Lung (tissue), 16 donors: ENCODE results near the gene KRTAP10-1. TPM values are rescaled to one million over a fixed set of nuclear protein-coding genes. Genes with fewer than 3 reads are reported as not detected.

Experiments used
- ATAC-seq: fragments of 200-7000 bp; cut with Tn5 transposase; one replicate; pipeline ENCODE4 v1.9.1; 2020; ENCODE audit warnings: moderate number of reproducible peaks; ENCODE audit not compliant: insufficient read depth, low FRiP score
- DNase-seq, 3 donors: peaks; one replicate each; pipeline ENCODE4 v3.0.0-alpha.2; 2013 to 2017
- H3K27ac ChIP-seq, 2 donors: one replicate each; pipeline ENCODE4 v1.5.1; 2013; ENCODE audit warnings: mild to moderate bottlenecking in 2 of 2, moderate library complexity in 2 of 2, control low read depth in 1 of 2, inconsistent platforms in 1 of 2, low read depth in 1 of 2, low read length in 1 of 2
- H3K27me3 ChIP-seq, 3 donors: one replicate each; pipeline ENCODE4 v1.5.1; 2013; ENCODE audit warnings: low read length in 2 of 3; ENCODE audit not compliant: control insufficient read depth in 3 of 3, insufficient read depth in 3 of 3
- H3K36me3 ChIP-seq, 4 donors: one replicate each; pipeline ENCODE4 v1.5.1; 2013; ENCODE audit warnings: low read length in 4 of 4, mild to moderate bottlenecking in 1 of 4, moderate library complexity in 1 of 4; ENCODE audit not compliant: control insufficient read depth in 4 of 4, insufficient read depth in 4 of 4
- H3K4me1 ChIP-seq, 5 donors: one replicate each; pipeline ENCODE4 v1.5.1; 2013; ENCODE audit warnings: low read length in 5 of 5, mild to moderate bottlenecking in 2 of 5, moderate library complexity in 1 of 5; ENCODE audit not compliant: control insufficient read depth in 5 of 5, insufficient read depth in 5 of 5
- H3K4me3 ChIP-seq: one replicate; pipeline ENCODE4 v1.5.1; 2013; ENCODE audit warnings: mild to moderate bottlenecking, control low read depth, moderate library complexity
- H3K9ac ChIP-seq, 2 donors: one replicate each; pipeline ENCODE4 v1.5.1; 2013; ENCODE audit warnings: low read length in 2 of 2, control low read depth in 1 of 2; ENCODE audit not compliant: insufficient read depth in 1 of 2
- H3K9me3 ChIP-seq, 4 donors: one replicate each; pipeline ENCODE4 v1.5.1; 2013; ENCODE audit warnings: low read length in 3 of 4, mild to moderate bottlenecking in 1 of 4, moderate library complexity in 1 of 4; ENCODE audit not compliant: control insufficient read depth in 4 of 4, insufficient read depth in 3 of 4
- CTCF ChIP-seq: IDR thresholded peaks from 2 replicates; pipeline ENCODE4 v1.5.1; 2012; ENCODE audit warnings: mild to moderate bottlenecking; ENCODE audit errors: control extremely low read depth, extremely low read depth
- WGBS, 2 donors: extraction: QIAGEN DNeasy Blood & Tissue Kit; methylation state at CpG; one replicate each; pipeline ENCODE4 v1.1.7; 2013; 5-methylcytosine and 5-hydroxymethylcytosine counted together
- long read RNA-seq, 5 donors: transcript quantifications; one replicate each; lab custom pipeline, GENCODE V29; 2026
- polyA plus RNA-seq, 2 donors: library from polyadenylated mRNA; stranded (reverse); fragments of 200-250 nt; gene quantifications; one replicate each; pipeline ENCODE4 v1.2.1, GENCODE V29; 2013
- total RNA-seq, 2 donors: library from RNA; depleted of rRNA in 1 of 2; stranded (reverse); fragments of >200 nt in 1 of 2; gene quantifications; one replicate each; pipeline ENCODE4 v1.2.1, GENCODE V29; 2014 to 2021
- donor health status: control.
- donor health status: control.
- donor health status: Bipolar disorder and iron deficiency.
- donor health status: healthy.
- donor health status: DM: yes; HTN: yes; CAD: no.

Gene KRTAP10-1
- not detected for total RNA-seq
- polyA plus RNA-seq = not detected
- long read RNA-seq, donor 1 = 0 reads
- long read RNA-seq, donor 2 = 0 reads
- long read RNA-seq, donor 3 = 0 reads
- long read RNA-seq, donor 4 = 0 reads
- long read RNA-seq, donor 5 = 0 reads

GRCh38 chr21:44539991-44540666 lies at the start of gene KRTAP10-1:
TSS of gene KRTAP10-1 (minus strand) at chr21:44540195. CDS start at chr21:44540150, 45 bp downstream.
- TF ChIP-seq CTCF = no peak
- ATAC-seq (no peak), DNase-seq (peak in 1 of 3 donors; percentile 7)

GRCh38 chr21:44589094-44589493 lies 49.1 kb upstream of the KRTAP10-1 start:
- DNase-seq (no peak), ATAC-seq (no peak)
- H3K27ac ChIP-seq = no peak overlapping the region
- peaks cover 0 to 2% (median under 1%) of the 10 kb centered on the region in 3 donors for H3K27me3 ChIP-seq
- peaks cover 0 to 8% (median 0%) of the 10 kb centered on the region in 5 donors for H3K4me1 ChIP-seq
- no peak for TF ChIP-seq CTCF
- WGBS, 2 donors = 96 to 100% methylated on average over 2 of the region's 2 CpGs
- no peak overlapping the region for H3K4me3 ChIP-seq
- no peak overlapping the region for H3K9ac ChIP-seq
- no peaks in the 10 kb centered on the region for H3K36me3 ChIP-seq
- peaks cover 0 to 6% (median 0%) of the 10 kb centered on the region in 4 donors for H3K9me3 ChIP-seq

More at GRCh38 chr21:44539991-44540666, at the start of gene KRTAP10-1:
- Histone ChIP-seq H3K4me1 (no peaks in the 10 kb centered on the region), H3K27me3 (no peaks in the 10 kb centered on the region), H3K36me3 (no peaks in the 10 kb centered on the region), H3K27ac (no peak within 1 kb of the TSS), H3K9me3 (peaks cover 0 to 9% (median 1%) of the 10 kb centered on the region in 4 donors), H3K4me3 (no peak within 1 kb of the TSS), H3K9ac (no peak within 1 kb of the TSS)
- 74 to 76% methylated on average over 21 of the region's 21 CpGs for WGBS, 2 donors

GRCh38 chr21:44585892-44586291 lies 45.9 kb upstream of the KRTAP10-1 start:
- H3K27ac ChIP-seq = no peak overlapping the region
- peaks cover 0 to 14% (median 1%) of the 10 kb centered on the region in 4 donors for H3K9me3 ChIP-seq
- H3K9ac ChIP-seq = no peak overlapping the region
- no peak for DNase-seq
- WGBS, 2 donors = 78 to 88% methylated on average over 3 of the region's 3 CpGs
- H3K4me1 ChIP-seq = no peaks in the 10 kb centered on the region
- H3K27me3 ChIP-seq = peaks cover 2 to 6% (median 3%) of the 10 kb centered on the region in 3 donors
- no peak overlapping the region for H3K4me3 ChIP-seq
- no peak for TF ChIP-seq CTCF
- H3K36me3 ChIP-seq = no peaks in the 10 kb centered on the region
- no peak for ATAC-seq
